NCI-H526 (cell line): Measurements from ENCODE around the gene MAGI2.

Source experiments
- DNase-seq, 2 experiments: peaks; one replicate each; lab custom pipeline; 2025; lab: John Stamatoyannopoulos, UW

MAGI2 gene

GRCh38 chr7:78716876-78717275 is 736.6 kb downstream of the MAGI2 start:
- DNase-seq, result no peak

GRCh38 chr7:78714356-78714755 is 739.1 kb downstream of the MAGI2 start:
- no peak for DNase-seq

GRCh38 chr7:78712111-78712510 is 741.4 kb downstream of the MAGI2 start:
- no peak for DNase-seq

GRCh38 chr7:78709658-78710057 is 743.8 kb downstream of the MAGI2 start:
- DNase-seq, result no peak

GRCh38 chr7:78704504-78704903 is 749.0 kb downstream of the MAGI2 start:
- DNase-seq, result no peak

GRCh38 chr7:78703391-78703790 is 750.1 kb downstream of the MAGI2 start:
- no peak for DNase-seq

- DNase-seq, result no peak
Measured at GRCh38 chr7:78702770-78703169, 750.7 kb downstream of the MAGI2 start.

GRCh38 chr7:78695826-78696225 is 757.6 kb downstream of the MAGI2 start:
- DNase-seq, result no peak

GRCh38 chr7:78691584-78691983 is 761.9 kb downstream of the MAGI2 start:
- DNase-seq, result no peak

- no peak for DNase-seq
Measured at GRCh38 chr7:78690174-78690573, 763.3 kb downstream of the MAGI2 start.

- no peak for DNase-seq
Measured at GRCh38 chr7:78688376-78688775, 765.1 kb downstream of the MAGI2 start.

GRCh38 chr7:78686189-78686588 is 767.3 kb downstream of the MAGI2 start:
- DNase-seq, result no peak

GRCh38 chr7:78684201-78684600 is 769.3 kb downstream of the MAGI2 start:
- DNase-seq, result no peak

GRCh38 chr7:78683566-78683965 is 769.9 kb downstream of the MAGI2 start:
- DNase-seq, result no peak

- DNase-seq, result no peak
Measured at GRCh38 chr7:78679112-78679876, 774.2 kb downstream of the MAGI2 start.

- no peak for DNase-seq
Measured at GRCh38 chr7:78677391-78677790, 776.1 kb downstream of the MAGI2 start.

GRCh38 chr7:78675511-78675910 is 778.0 kb downstream of the MAGI2 start:
- DNase-seq, result no peak

- DNase-seq, result no peak
Measured at GRCh38 chr7:78673272-78673671, 780.2 kb downstream of the MAGI2 start.

- DNase-seq, result no peak
Measured at GRCh38 chr7:78662939-78663338, 790.5 kb downstream of the MAGI2 start.

- no peak for DNase-seq
Measured at GRCh38 chr7:78649976-78650375, 803.5 kb downstream of the MAGI2 start.

- DNase-seq, result no peak
Measured at GRCh38 chr7:78649236-78649635, 804.2 kb downstream of the MAGI2 start.

- no peak for DNase-seq
Measured at GRCh38 chr7:78642751-78643150, 810.7 kb downstream of the MAGI2 start.

GRCh38 chr7:78638364-78638763 is 815.1 kb downstream of the MAGI2 start:
- DNase-seq, result no peak

- no peak for DNase-seq
Measured at GRCh38 chr7:78636727-78637126, 816.7 kb downstream of the MAGI2 start.
